ENCODE results near the gene ABHD1. TPM values are rescaled to one million over a fixed set of nuclear protein-coding genes. Genes with fewer than 3 reads are reported as not detected.
A peak's percentile ranks its signal among the peaks of the same experiment; 100 is the strongest.

ABHD1 gene
- total and polyA plus RNA-seq, 2 experiments from 2014 or later: 0.38 to 0.55 TPM

- TF ChIP-seq CTCF (conservative IDR thresholded peaks at IDR 0.05; ENCODE audit: low read depth in 2 of 2): no peak
- no peak for TF ChIP-seq JUNB (IDR thresholded peaks at IDR 0.05; ENCODE audit: unreplicated experiment)
- no peak for TF ChIP-seq ZNF114 (CRISPR knock-in tag; IDR thresholded peaks at IDR 0.05)
- TF ChIP-seq STAT1 (IDR thresholded peaks at IDR 0.05; ENCODE audit: unreplicated experiment): no peak
- no peak for TF ChIP-seq POLR2AphosphoS5 (IDR thresholded peaks at IDR 0.05; ENCODE audit: low read depth)
- no peak for TF ChIP-seq EZH2 (IDR thresholded peaks at IDR 0.05; ENCODE audit: low read depth, unreplicated experiment)
Observed at GRCh38 chr2:27095427-27095744, 28.2 kb upstream of the ABHD1 start (continued).

DNA sequence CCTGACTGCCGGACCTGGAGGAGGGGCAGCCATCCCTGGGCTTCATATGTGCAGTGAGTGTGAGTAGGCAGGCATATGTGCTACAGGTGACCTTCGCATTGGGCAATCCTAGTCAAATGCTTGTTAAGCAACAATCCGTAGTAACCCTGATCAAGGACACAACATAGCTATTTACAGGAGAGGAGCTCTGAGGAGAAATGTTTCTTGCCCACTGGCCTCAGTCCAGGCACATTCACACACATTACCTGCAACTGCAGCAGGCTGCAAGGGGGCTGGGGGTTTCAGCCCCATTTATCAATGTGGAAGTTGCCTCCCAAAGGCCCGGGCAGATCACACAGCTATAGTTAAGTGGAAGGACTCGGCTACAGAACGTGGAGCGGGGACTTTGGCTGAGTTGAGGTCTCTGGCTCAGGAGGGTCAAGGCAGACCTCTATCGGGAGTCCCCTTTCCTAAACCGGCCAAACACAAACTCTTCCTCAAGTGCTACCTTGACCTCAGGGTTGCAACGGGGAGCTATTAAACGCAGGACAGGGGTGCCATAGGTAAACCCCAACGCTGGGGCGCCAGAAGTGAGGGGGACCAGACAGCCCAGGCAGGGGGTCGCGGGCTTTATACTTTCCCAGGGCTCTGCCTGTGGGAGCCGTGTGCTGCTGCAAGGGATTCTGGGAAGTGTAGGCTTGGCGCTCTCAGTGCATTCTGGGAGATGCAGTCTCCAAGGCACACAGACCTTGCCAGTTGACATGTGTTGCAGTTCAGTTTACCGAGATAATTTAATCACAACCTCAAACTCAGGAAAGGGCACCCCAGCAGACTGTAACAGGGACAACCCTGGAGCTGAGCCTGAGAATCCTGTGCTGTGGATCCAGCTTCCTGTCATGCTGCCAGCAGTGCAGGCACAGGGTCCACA, 27.6 kb upstream of the ABHD1 start:
- DNase-seq (ENCODE audit: low spot score) (peak; percentile 87), ATAC-seq (peak; percentile 91)
- Histone ChIP-seq H3F3A (replicated peaks; ENCODE audit: low read depth) (no peaks in the 10 kb centered on the region), H2AFZ (peak overlapping the region; percentile 84), H3K36me3 (ENCODE audit: insufficient read depth) (no peaks in the 10 kb centered on the region), H3K9me2 (ENCODE audit: insufficient read depth) (no peaks in the 10 kb centered on the region), H3K4me2 (peak overlapping the region; percentile 75), H3K4me3 (peak overlapping the region; percentile 50), H3K4me1 (ENCODE audit: insufficient read depth) (peaks cover 4% of the 10 kb centered on the region; the same call in 1 of the 2 replicates), H3K27ac (ENCODE audit: low read depth) (0 out of 2 replicates have a peak overlapping the region, but pooled peaks have one; percentile 45), H3K79me2 (replicated peaks; ENCODE audit: insufficient read depth) (no peaks in the 10 kb centered on the region), H3K27me3 (ENCODE audit: insufficient read depth) (no peaks in the 10 kb centered on the region), H4K20me1 (replicated peaks; ENCODE audit: insufficient read depth) (no peaks in the 10 kb centered on the region; the same call in 1 of the 2 replicates)
- peak overlapping the region; percentile 68 for H3K4me3 Mint-ChIP-seq
- H3K4me1 Mint-ChIP-seq: peaks cover 9% of the 10 kb centered on the region
- TF ChIP-seq EZH2 (IDR thresholded peaks at IDR 0.05; ENCODE audit: low read depth, unreplicated experiment) (no peak), CREB1 (CRISPR knock-in tag; IDR thresholded peaks at IDR 0.05; ENCODE audit: low read depth) (no peak), CTCF (conservative IDR thresholded peaks at IDR 0.05; ENCODE audit: low read depth in 2 of 2) (no peak), POLR2AphosphoS5 (IDR thresholded peaks at IDR 0.05; ENCODE audit: low read depth) (peak; percentile 74), ZNF462 (CRISPR knock-in tag; IDR thresholded peaks at IDR 0.05) (no peak)
- TF ChIP-seq, protein P1, sequence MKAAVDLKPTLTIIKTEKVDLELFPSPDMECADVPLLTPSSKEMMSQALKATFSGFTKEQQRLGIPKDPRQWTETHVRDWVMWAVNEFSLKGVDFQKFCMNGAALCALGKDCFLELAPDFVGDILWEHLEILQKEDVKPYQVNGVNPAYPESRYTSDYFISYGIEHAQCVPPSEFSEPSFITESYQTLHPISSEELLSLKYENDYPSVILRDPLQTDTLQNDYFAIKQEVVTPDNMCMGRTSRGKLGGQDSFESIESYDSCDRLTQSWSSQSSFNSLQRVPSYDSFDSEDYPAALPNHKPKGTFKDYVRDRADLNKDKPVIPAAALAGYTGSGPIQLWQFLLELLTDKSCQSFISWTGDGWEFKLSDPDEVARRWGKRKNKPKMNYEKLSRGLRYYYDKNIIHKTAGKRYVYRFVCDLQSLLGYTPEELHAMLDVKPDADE (IDR thresholded peaks at IDR 0.05): peak; percentile 90
- peaks cover 22% of the 10 kb centered on the region for H3K27me3 Mint-ChIP-seq (ENCODE audit: insufficient read depth, low read depth, poor library complexity)
- no peaks in the 10 kb centered on the region; the same call in 2 of the 3 replicates for H3K36me3 Mint-ChIP-seq (ENCODE audit: low read depth)
- no peaks in the 10 kb centered on the region; the same call in 2 of the 3 replicates for H3K9me3 Mint-ChIP-seq
- peak overlapping the region; percentile 88 for H3K27ac Mint-ChIP-seq

All from GM23338 (cell line).